Measurements from ENCODE around the gene RRBP1.

The RRBP1 gene

GRCh38 chr20:17622851-17623508, 59.1 kb downstream of the RRBP1 start:
- DNase-seq (ENCODE audit: low spot score) = no peak

- DNase-seq (ENCODE audit: low spot score) = no peak
Measured at GRCh38 chr20:17622086-17622850, 59.8 kb downstream of the RRBP1 start.

- no peak for DNase-seq (ENCODE audit: low spot score)
Measured at GRCh38 chr20:17621229-17621968, 60.6 kb downstream of the RRBP1 start.

- DNase-seq (ENCODE audit: low spot score) = no peak
Measured at GRCh38 chr20:17620371-17621228, 61.4 kb downstream of the RRBP1 start.

- no peak for DNase-seq (ENCODE audit: low spot score)
Measured at GRCh38 chr20:17619351-17620093, 62.5 kb downstream of the RRBP1 start.

- no peak for DNase-seq (ENCODE audit: low spot score)
Measured at GRCh38 chr20:17618673-17619013, 63.4 kb downstream of the RRBP1 start.

- DNase-seq (ENCODE audit: low spot score) = no peak
Measured at GRCh38 chr20:17617868-17618672, 64.0 kb downstream of the RRBP1 start.

GRCh38 chr20:17617212-17617867, 64.7 kb downstream of the RRBP1 start:
- peak; percentile 29 for DNase-seq (ENCODE audit: low spot score)

- no peak for DNase-seq (ENCODE audit: low spot score)
Measured at GRCh38 chr20:17616480-17617211, 65.4 kb downstream of the RRBP1 start.

GRCh38 chr20:17615645-17616479, 66.2 kb downstream of the RRBP1 start:
- DNase-seq (ENCODE audit: low spot score) = no peak

GRCh38 chr20:17614812-17615644, 67.0 kb downstream of the RRBP1 start:
- no peak for DNase-seq (ENCODE audit: low spot score)

- peak; percentile 35 for DNase-seq (ENCODE audit: low spot score)
Measured at GRCh38 chr20:17614176-17614811, 67.7 kb downstream of the RRBP1 start.

- peak; percentile 22 for DNase-seq (ENCODE audit: low spot score)
Measured at GRCh38 chr20:17613328-17614175, 68.5 kb downstream of the RRBP1 start.

- DNase-seq (ENCODE audit: low spot score) = no peak
Measured at GRCh38 chr20:17612992-17613327, 69.1 kb downstream of the RRBP1 start.

- DNase-seq (ENCODE audit: low spot score) = peak; percentile 32
Measured at GRCh38 chr20:17612287-17612991, 69.6 kb downstream of the RRBP1 start.

All from kidney tubule cell (primary cell).